ENCODE data around the gene GPX6.

GRCh38 chr6:28501259-28501658, 14.3 kb downstream of the GPX6 start:
- no peak for TF ChIP-seq CTCF (IDR thresholded peaks at IDR 0.05; ENCODE audit: low read depth, low read length, missing input control)
- TF ChIP-seq JUND (IDR thresholded peaks at IDR 0.05), result no peak
- TF ChIP-seq GABPA (IDR thresholded peaks at IDR 0.05 in 1 of 2, conservative IDR thresholded peaks at IDR 0.05 in 1 of 2), result no peak
- TF ChIP-seq REST (IDR thresholded peaks at IDR 0.05), result no peak
- no peak for TF ChIP-seq YY1 (IDR thresholded peaks at IDR 0.05)
- no peak for TF ChIP-seq RAD21 (IDR thresholded peaks at IDR 0.05)
- no peak for TF ChIP-seq ATF3 (IDR thresholded peaks at IDR 0.05)
- TF ChIP-seq SP1 (IDR thresholded peaks at IDR 0.05), result no peak
- no peak for TF ChIP-seq TAF1 (conservative IDR thresholded peaks at IDR 0.05)
- no peak for TF ChIP-seq HNF4G (IDR thresholded peaks at IDR 0.05)
- no peak for TF ChIP-seq MAX (IDR thresholded peaks at IDR 0.05)
- no peak for TF ChIP-seq FOXA1 (IDR thresholded peaks at IDR 0.05)
- no peak for TF ChIP-seq EGR1 (IDR thresholded peaks at IDR 0.05; ENCODE audit: low read depth in 2 of 2)
